Urinary bladder (tissue), 4 donors: ENCODE data around the gene SLC35B2. TPM values are rescaled to one million over a fixed set of nuclear protein-coding genes. Genes with fewer than 3 reads are reported as not detected.
A peak's percentile ranks its signal among the peaks of the same experiment; 100 is the strongest.

ENCODE experiments used
- DNase-seq: peaks from one replicate; pipeline ENCODE4 v3.0.0-alpha.2; 2015; ENCODE audit errors: extremely low spot score
- H3K27ac ChIP-seq: one replicate; pipeline ENCODE4 v1.5.1; 2013; ENCODE audit warnings: low read depth, mild to moderate bottlenecking, moderate library complexity
- H3K36me3 ChIP-seq: one replicate; pipeline ENCODE4 v1.6.1; 2013; ENCODE audit warnings: mild to moderate bottlenecking, moderate library complexity; ENCODE audit not compliant: insufficient read depth
- H3K4me1 ChIP-seq: one replicate; pipeline ENCODE4 v1.6.1; 2013; ENCODE audit warnings: mild to moderate bottlenecking, moderate library complexity; ENCODE audit not compliant: insufficient read depth
- H3K4me3 ChIP-seq: one replicate; pipeline ENCODE4 v1.5.1; 2013; ENCODE audit warnings: low read depth, low read length
- WGBS: extraction: QIAGEN DNeasy Blood & Tissue Kit; methylation state at CpG from one replicate; pipeline ENCODE4 v1.1.7; 2013; 5-methylcytosine and 5-hydroxymethylcytosine counted together
- polyA plus RNA-seq: library from polyadenylated mRNA; stranded (reverse); fragments of 200-250 nt; gene quantifications from one replicate; pipeline ENCODE4 v1.2.3, GENCODE V29; 2013
- total RNA-seq: library from RNA; depleted of rRNA; stranded (reverse); fragments of >200 nt; gene quantifications from one replicate; pipeline ENCODE4 v1.2.3, GENCODE V29; 2014
- donor health status: healthy with polysubstance abuse.
- donor health status: healthy.

SLC35B2 gene
- total and polyA plus RNA-seq, 2 donors, result 29.4 to 51.3 TPM

- Histone ChIP-seq H3K4me1 (peaks cover 2% of the 10 kb centered on the region), H3K4me3 (peak overlapping the region; percentile 35), H3K36me3 (no peaks in the 10 kb centered on the region), H3K27ac (no peak overlapping the region)
- WGBS, result under 1% methylated on average over 86 of the region's 86 CpGs
- no peak for DNase-seq
Observed at GRCh38 chr6:44297063-44298038, 40.0 kb upstream of the SLC35B2 start.

GRCh38 chr6:44294832-44295791, 37.8 kb upstream of the SLC35B2 start:
- Histone ChIP-seq H3K27ac (no peak overlapping the region), H3K36me3 (no peaks in the 10 kb centered on the region), H3K4me1 (peaks cover 2% of the 10 kb centered on the region), H3K4me3 (no peak overlapping the region)
- no peak for DNase-seq
- WGBS, result 76% methylated on average over 7 of the region's 7 CpGs

DNA sequence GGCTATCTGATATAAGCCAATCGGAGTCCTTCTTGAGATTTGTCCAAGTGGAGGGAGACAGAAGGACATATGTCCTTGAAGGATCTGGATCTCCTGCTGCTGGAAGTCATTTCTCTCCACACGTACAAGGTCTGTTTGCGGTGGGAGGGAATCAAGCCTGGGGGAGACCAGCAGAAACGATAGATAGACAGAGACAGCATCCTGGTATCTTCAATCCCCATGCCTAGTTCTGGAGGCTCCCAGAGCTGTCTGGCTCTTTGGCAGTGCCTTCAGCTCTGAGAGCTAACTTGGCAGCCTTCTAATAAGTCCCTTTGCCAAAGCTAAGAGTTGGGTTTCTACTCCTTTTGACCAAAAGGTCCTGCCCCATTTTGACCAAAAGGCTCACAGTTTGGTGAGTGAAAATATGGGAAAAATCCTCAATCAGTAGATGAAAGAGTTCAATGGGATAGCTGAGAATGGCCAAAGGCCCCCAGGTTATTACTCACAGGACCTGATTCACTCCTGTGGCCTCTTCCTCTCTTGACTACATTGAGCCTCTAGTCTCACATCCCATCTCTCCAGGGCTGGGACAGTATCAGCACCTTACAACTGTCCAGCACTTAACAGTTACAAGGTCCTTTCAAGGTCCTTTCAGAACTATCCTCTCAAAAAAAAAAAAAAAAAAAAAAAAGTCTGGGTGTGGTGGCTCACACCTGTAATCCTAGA, 35.5 kb upstream of the SLC35B2 start:
- DNase-seq, result no peak
- 83% methylated on average over 4 of the region's 4 CpGs for WGBS
- Histone ChIP-seq H3K4me1 (peaks cover 2% of the 10 kb centered on the region), H3K27ac (no peak overlapping the region), H3K4me3 (no peak overlapping the region), H3K36me3 (no peaks in the 10 kb centered on the region)

DNA sequence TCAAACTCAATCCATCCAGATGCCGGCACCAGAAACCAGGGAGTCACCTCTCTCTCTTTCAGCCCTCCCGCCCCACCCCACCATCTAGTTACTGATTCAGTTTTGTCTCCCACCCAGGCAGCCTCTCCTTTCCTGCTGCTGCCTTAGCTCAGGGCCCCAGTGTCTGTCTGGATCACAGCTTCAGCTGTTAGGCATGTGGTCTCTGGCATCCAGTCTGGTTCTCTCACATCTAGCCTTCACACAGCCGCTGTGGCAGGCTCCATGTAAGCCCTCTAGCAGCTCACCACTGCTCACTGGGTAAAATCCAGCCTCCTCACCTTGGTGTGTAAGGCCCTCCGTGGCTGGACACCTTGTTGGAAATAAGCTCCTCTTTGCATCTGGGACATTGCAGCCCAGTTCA, 34.5 kb upstream of the SLC35B2 start:
- 78% methylated on average over 4 of the region's 4 CpGs for WGBS
- no peaks in the 10 kb centered on the region for H3K4me1 ChIP-seq
- no peak overlapping the region for H3K4me3 ChIP-seq
- no peak overlapping the region for H3K27ac ChIP-seq
- no peaks in the 10 kb centered on the region for H3K36me3 ChIP-seq
- DNase-seq, result no peak

DNA sequence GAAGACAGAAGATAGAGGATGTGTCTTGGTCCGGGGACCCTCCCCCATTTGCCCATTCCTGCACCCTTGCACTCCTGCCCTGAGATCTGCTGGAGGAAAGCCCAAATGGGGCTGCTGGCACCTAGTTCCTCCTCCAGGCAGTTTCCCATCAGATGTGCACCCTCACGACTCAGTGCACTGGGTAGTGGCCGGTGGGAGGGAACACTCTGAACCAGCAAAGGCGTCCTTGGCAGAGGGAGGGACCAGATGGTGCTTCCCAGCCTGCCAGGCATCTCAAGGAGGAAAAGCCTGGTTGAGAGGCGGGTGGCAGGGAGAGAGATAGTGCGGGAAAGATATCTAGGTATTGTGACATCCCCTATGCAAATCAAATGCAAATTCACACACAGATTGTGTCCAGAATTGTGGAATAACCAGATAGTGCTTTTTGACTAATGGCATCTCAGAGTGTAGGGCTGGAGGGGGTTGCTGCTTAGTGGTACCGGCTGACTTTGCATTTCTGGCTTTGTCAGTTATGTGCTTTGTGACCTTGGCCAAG, 32.5 kb upstream of the SLC35B2 start:
- no peak for DNase-seq
- Histone ChIP-seq H3K4me1 (no peaks in the 10 kb centered on the region), H3K27ac (no peak overlapping the region), H3K4me3 (no peak overlapping the region), H3K36me3 (no peaks in the 10 kb centered on the region)
- WGBS, result 54% methylated on average over 7 of the region's 7 CpGs

GRCh38 chr6:44286747-44287146, 29.4 kb upstream of the SLC35B2 start:
- Histone ChIP-seq H3K4me1 (no peaks in the 10 kb centered on the region), H3K27ac (no peak overlapping the region), H3K36me3 (no peaks in the 10 kb centered on the region), H3K4me3 (no peak overlapping the region)
- no peak for DNase-seq
- 51% methylated on average over 2 of the region's 2 CpGs for WGBS

DNA sequence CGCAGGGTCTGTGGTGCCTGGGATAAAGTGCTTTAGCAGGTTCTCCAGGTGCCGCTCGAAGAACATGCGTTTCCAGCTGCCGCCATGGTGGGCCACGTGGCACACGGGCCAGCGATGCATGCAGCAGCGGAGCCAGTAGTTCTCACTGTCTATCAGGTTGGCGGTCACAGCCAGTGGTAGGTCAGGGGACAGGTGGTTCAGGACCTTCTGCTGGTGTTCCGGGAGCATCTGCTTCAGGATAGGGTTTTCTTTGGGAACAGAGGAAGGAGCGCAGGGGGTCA, 28.9 kb upstream of the SLC35B2 start:
- DNase-seq, result no peak
- 88% methylated on average over 12 of the region's 12 CpGs for WGBS
- H3K36me3 ChIP-seq, result no peaks in the 10 kb centered on the region
- no peak overlapping the region for H3K27ac ChIP-seq
- no peaks in the 10 kb centered on the region for H3K4me1 ChIP-seq
- H3K4me3 ChIP-seq, result no peak overlapping the region

- Histone ChIP-seq H3K4me1 (no peaks in the 10 kb centered on the region), H3K27ac (no peak overlapping the region), H3K36me3 (no peaks in the 10 kb centered on the region), H3K4me3 (no peak overlapping the region)
- WGBS, result 73% methylated on average over 25 of the region's 25 CpGs
- DNase-seq, result no peak
Observed at GRCh38 chr6:44285552-44286284, 28.4 kb upstream of the SLC35B2 start.

GRCh38 chr6:44284867-44285266, 27.5 kb upstream of the SLC35B2 start:
- no peaks in the 10 kb centered on the region for H3K4me1 ChIP-seq
- H3K4me3 ChIP-seq, result no peak overlapping the region
- H3K36me3 ChIP-seq, result no peaks in the 10 kb centered on the region
- no peak overlapping the region for H3K27ac ChIP-seq
- WGBS, result 65% methylated on average over 4 of the region's 4 CpGs
- no peak for DNase-seq

DNA sequence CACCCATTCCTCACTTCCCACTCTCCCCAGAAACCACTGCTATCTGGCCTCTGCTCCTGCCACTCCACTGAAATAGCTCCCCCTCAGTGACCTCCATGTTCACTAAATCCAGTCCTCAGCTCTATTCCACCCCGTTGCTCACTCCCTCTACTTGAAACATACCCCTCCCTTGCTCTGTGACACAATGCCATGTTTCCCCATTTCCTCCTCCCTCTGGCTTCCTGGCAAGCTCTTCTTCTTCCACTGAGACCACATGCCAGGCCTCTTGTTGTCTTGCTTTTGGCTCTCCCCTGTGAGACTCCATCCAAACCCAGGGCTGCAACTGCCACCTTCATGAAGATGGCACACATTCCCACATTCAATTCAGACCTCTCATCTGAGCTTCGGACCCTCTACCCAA, 26.8 kb upstream of the SLC35B2 start:
- Histone ChIP-seq H3K36me3 (no peaks in the 10 kb centered on the region), H3K27ac (no peak overlapping the region), H3K4me3 (no peak overlapping the region), H3K4me1 (no peaks in the 10 kb centered on the region)
- WGBS, result 60% methylated on average over 2 of the region's 2 CpGs
- DNase-seq, result no peak

DNA sequence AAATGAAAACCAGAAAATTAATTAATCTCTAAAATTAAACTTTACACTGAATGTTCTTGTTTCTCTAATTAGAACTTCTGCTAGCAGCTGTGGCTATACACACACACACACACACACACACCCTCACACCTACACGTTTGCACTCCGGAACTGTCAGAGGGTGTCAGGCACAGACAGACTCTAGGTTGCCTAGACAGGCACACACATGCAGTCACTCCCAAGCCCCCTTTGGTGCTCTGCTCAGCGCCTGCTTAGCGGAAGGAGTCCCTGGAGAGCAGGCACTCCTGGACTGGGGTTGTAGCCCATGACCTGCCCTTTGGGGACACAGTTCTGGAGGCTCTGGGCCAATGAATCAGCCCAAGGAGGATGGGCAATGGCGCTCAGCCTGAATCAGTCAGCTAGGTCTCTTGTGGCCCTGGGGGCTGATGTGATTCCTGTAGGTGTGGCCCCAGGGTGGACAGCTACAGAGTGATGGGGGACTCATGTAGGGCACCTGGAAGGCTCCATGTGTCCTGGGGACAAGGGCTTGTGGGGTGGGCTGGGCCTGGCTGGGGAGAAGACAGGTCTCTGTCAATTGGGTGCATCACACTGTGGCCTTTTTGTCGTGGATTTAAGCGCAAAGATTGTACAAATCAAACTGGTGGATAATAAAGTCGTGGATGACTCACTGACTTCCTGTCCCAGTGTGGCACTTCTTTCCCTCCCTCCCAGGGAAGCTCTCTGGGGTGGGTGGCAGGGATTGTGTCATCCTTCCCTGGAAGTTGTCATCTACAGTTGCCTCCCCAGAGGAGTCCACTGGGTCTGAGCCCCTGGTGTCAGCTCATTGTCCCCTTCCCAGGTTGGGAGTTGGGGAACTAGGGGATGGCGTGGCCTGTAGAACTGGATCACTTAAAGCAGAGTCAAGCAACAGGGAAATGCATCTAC, 21.7 kb upstream of the SLC35B2 start:
- no peak for DNase-seq
- Histone ChIP-seq H3K4me3 (no peak overlapping the region), H3K36me3 (no peaks in the 10 kb centered on the region), H3K27ac (no peak overlapping the region), H3K4me1 (no peaks in the 10 kb centered on the region)
- 66% methylated on average over 9 of the region's 9 CpGs for WGBS

DNA sequence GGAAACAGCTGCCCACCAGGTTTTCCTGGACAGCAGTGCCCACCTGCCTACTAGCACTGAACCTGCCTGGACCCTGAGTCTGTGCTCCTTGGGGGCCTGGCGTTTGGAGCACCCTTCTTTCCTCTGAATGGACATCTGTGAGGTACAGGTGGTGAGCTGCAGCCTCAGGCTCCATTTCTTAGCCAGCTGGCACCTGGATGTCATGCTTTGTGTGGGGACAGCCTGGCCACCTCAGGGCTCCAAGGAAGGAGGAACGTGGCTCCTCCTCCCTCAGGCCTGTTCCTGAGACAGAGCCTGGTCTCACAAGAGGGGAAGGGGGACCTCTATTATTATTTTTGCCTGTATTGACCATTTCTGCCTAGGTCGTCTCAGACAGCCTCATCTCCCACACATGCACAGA, 21.0 kb upstream of the SLC35B2 start:
- 62% methylated on average over 3 of the region's 3 CpGs for WGBS
- DNase-seq, result no peak
- Histone ChIP-seq H3K4me3 (no peak overlapping the region), H3K4me1 (no peaks in the 10 kb centered on the region), H3K36me3 (no peaks in the 10 kb centered on the region), H3K27ac (no peak overlapping the region)
